ENCODE measurements around the gene H2BK1.

H2BK1 gene

GRCh38 chr7:151211155-151211772 is 976 bp upstream of the H2BK1 start:
- DNase-seq (ENCODE audit: insufficient read length, low spot score): no peak
- FAIRE-seq: no peak
- no peak for TF ChIP-seq POLR2A (IDR thresholded peaks at IDR 0.05; ENCODE audit: low read depth, low read length)

- DNase-seq (ENCODE audit: insufficient read length, low spot score): no peak
- TF ChIP-seq POLR2A (IDR thresholded peaks at IDR 0.05; ENCODE audit: low read depth, low read length): no peak
- no peak for FAIRE-seq
These were observed 700 bp downstream of the H2BK1 start for GRCh38 chr7:151209588-151209987.

GRCh38 chr7:151208253-151208862 is 1.9 kb downstream of the H2BK1 start:
- no peak for FAIRE-seq
- no peak for DNase-seq (ENCODE audit: insufficient read length, low spot score)
- no peak for TF ChIP-seq POLR2A (IDR thresholded peaks at IDR 0.05; ENCODE audit: low read depth, low read length)

- FAIRE-seq: no peak
- DNase-seq (ENCODE audit: insufficient read length, low spot score): no peak
- no peak for TF ChIP-seq POLR2A (IDR thresholded peaks at IDR 0.05; ENCODE audit: low read depth, low read length)
These were observed 2.5 kb downstream of the H2BK1 start for GRCh38 chr7:151207804-151208203.

GRCh38 chr7:151207315-151207714 is 3.0 kb downstream of the H2BK1 start:
- FAIRE-seq: no peak
- no peak for DNase-seq (ENCODE audit: insufficient read length, low spot score)
- TF ChIP-seq POLR2A (IDR thresholded peaks at IDR 0.05; ENCODE audit: low read depth, low read length): no peak

GRCh38 chr7:151206914-151207313 is 3.4 kb downstream of the H2BK1 start:
- FAIRE-seq (no peak), DNase-seq (ENCODE audit: insufficient read length, low spot score) (no peak)
- TF ChIP-seq POLR2A (IDR thresholded peaks at IDR 0.05; ENCODE audit: low read depth, low read length): no peak

- no peak for DNase-seq (ENCODE audit: insufficient read length, low spot score)
- FAIRE-seq: no peak
- no peak for TF ChIP-seq POLR2A (IDR thresholded peaks at IDR 0.05; ENCODE audit: low read depth, low read length)
These were observed 4.6 kb downstream of the H2BK1 start for GRCh38 chr7:151205730-151206129.

GRCh38 chr7:151204383-151205032 is 5.8 kb downstream of the H2BK1 start:
- no peak for TF ChIP-seq POLR2A (IDR thresholded peaks at IDR 0.05; ENCODE audit: low read depth, low read length)
- DNase-seq (ENCODE audit: insufficient read length, low spot score): no peak
- FAIRE-seq: no peak

GRCh38 chr7:151202836-151203235 is 7.5 kb downstream of the H2BK1 start:
- FAIRE-seq: no peak
- no peak for TF ChIP-seq POLR2A (IDR thresholded peaks at IDR 0.05; ENCODE audit: low read depth, low read length)
- DNase-seq (ENCODE audit: insufficient read length, low spot score): no peak

- DNase-seq (ENCODE audit: insufficient read length, low spot score) (no peak), FAIRE-seq (no peak)
- TF ChIP-seq POLR2A (IDR thresholded peaks at IDR 0.05; ENCODE audit: low read depth, low read length): no peak
These were observed 8.5 kb downstream of the H2BK1 start for GRCh38 chr7:151201751-151202150.

GRCh38 chr7:151201344-151201743 is 8.9 kb downstream of the H2BK1 start:
- DNase-seq (ENCODE audit: insufficient read length, low spot score) (no peak), FAIRE-seq (no peak)
- no peak for TF ChIP-seq POLR2A (IDR thresholded peaks at IDR 0.05; ENCODE audit: low read depth, low read length)

- FAIRE-seq (no peak), DNase-seq (ENCODE audit: insufficient read length, low spot score) (no peak)
- no peak for TF ChIP-seq POLR2A (IDR thresholded peaks at IDR 0.05; ENCODE audit: low read depth, low read length)
These were observed 11.1 kb downstream of the H2BK1 start for GRCh38 chr7:151198945-151199848.

- TF ChIP-seq POLR2A (IDR thresholded peaks at IDR 0.05; ENCODE audit: low read depth, low read length): no peak
- FAIRE-seq: no peak
- DNase-seq (ENCODE audit: insufficient read length, low spot score): no peak
These were observed 12.4 kb downstream of the H2BK1 start for GRCh38 chr7:151197932-151198331.

All from H54 (cell line).